A549 treated with AZD9567 at 1 μM for 4 hours (cell line): ENCODE data around the gene EXO5. TPM values are rescaled to one million over a fixed set of nuclear protein-coding genes. Genes with fewer than 3 reads are reported as not detected.

Experiments used
- total RNA-seq: library from RNA; stranded (reverse); fragments of 200-300 nt; extraction: Qiagen RNA extraction; gene quantifications from 5 replicates; pipeline ENCODE4 v1.2.3, GENCODE V29; 2022; ENCODE audit not compliant: insufficient read depth

The EXO5 gene, protein sequence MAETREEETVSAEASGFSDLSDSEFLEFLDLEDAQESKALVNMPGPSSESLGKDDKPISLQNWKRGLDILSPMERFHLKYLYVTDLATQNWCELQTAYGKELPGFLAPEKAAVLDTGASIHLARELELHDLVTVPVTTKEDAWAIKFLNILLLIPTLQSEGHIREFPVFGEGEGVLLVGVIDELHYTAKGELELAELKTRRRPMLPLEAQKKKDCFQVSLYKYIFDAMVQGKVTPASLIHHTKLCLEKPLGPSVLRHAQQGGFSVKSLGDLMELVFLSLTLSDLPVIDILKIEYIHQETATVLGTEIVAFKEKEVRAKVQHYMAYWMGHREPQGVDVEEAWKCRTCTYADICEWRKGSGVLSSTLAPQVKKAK
- 3.6 to 4.9 TPM (median 3.8 TPM) in 5 replicates for total RNA-seq

DNA sequence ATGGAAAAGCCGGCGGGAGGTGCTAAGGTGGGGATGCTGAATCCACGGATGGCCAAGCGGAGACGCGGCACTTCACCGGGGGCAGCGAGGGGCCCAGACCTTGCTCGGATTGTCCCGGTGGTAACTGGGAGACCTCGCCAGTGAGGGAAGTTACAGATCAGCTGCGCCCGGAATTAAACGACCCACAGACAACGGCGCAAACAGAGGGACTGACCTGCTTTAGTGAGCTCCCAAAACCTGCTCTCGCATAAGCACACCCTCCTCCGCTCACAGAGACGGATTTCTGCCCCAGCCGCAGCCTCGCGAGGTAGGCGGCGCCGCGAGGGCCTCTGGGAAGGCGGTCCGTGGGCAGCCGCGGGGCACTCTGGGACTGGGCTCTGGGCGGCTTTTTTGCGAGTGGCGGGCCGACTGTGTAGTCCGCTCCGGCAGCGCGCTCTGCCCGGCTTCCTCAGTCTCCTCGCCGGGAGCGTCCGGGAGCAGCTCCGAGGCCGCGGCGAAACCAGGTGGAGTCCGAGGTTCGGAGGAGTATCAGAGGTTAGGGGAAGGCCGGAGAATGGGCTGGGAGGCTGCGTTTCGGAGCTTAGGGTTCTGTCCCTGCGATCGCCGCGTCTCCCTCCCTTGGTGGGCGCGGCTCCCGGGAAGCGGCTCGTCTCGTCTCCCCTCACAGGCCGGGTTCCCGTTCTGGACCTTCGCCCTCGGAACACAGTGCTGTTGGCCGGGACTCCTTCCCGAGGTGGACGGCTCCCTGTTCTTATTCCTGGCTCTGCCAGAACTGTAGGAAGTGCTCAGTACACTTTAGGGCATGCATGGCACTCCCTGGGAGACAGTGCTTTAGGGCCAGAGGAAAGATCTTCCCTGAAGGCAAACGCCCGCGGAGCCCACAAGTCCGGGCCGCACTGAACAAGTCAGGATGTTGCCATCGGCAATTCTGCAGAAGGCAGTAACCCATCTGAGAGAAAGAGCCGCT is at the start of gene EXO5:
TSS of gene EXO5 (plus strand) at position 393 of the 967 bp plus-strand sequence. CDS start 5,778 bp downstream, outside the sequence.

DNA sequence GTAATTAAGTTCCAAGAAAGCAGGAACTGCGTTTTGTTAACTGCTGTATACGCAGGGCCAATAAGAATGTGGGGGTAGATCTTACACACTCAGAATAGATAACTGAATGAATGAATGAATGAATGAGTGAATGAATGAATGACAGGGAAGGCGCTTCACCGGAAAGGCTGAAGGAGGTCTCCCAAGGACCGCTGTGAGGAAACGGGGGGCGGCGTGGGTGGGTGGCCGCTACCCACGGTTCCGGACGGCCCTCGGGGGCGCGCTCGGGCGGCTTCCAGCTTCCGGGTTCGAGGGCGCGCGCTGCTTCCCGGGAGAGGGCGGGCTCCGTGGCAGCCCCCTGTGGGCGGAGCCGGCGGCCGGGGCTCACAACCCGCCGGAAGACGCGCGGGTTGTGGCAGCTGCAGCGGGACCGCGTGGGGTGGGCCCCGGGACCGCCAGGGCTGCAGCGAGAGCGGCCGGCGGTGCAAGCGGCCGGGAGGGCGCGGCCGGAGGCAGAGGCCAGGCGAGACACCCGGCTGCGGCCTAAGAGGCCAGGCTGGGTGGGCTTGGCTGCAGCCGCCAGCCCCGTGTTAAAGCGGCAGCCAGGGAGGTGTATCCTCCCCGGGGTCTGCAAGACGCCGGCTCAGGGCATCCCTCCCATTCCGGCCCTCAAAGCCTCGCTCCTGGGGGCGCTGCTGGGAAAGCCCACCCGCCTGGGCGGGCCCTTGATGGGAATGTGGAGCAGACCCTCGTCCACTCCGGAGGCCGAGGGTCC is 31.5 kb upstream of the EXO5 start, which contains the start of gene ZFP69:
TSS of gene ZFP69 (plus strand) at position 367 of the 754 bp plus-strand sequence. CDS start 2,072 bp downstream, outside the sequence.

DNA sequence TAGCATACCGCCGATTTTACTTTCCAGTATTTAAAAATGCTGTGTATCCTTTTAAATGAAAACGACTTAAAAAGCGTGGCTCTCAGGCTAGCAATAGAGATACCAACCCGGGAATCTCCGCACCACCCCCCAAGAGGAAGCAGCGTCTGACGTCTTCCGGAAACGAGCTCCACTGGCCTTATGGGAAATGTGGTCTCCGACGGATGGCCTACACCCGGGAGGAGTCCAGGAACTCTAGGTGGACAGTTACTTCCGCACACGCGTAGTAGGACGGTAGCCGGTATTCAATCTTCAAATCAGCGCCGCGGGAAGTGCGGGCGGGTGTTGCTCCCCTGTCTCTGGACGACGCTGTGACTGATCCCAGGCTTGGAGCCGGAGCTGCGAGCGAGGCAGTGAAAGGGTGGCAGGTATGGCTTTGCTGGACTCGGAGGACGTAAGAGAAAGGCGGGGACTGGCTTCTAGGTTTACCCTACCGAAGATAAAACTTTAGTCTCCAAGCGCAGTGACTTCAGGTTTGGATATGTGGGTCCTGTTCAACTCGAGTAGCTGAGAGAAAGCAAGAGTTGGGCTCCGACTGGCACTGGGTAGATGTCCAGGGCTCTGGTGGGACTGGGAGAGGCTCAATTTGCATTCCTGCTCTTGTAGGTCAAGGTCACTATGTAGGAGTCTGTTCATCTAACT is 23.0 kb downstream of the EXO5 start, which contains the start of gene ZNF684:
TSS of gene ZNF684 (plus strand) at position 257 of the 681 bp plus-strand sequence. CDS start 1,530 bp downstream, outside the sequence.

Other genes starting within 250 kb of the EXO5 start
- gene COL9A2, start 191.5 kb upstream of the EXO5 start, total RNA-seq, result 0.13 to 0.68 TPM (median 0.20 TPM) in 5 replicates
- gene SMAP2, start 135.0 kb upstream of the EXO5 start, total RNA-seq, result 9.2 to 19.3 TPM (median 9.4 TPM) in 5 replicates
- gene ZFP69B, start 58.3 kb upstream of the EXO5 start, total RNA-seq, result 1.3 to 2.1 TPM (median 1.5 TPM) in 5 replicates
- not detected in 5 replicates for gene ZFP69, start 31.5 kb upstream of the EXO5 start, total RNA-seq
- 2.0 to 3.8 TPM (median 2.5 TPM) in 5 replicates for gene ZNF684, start 22.9 kb downstream of the EXO5 start, total RNA-seq
- gene RIMS3, start 156.9 kb downstream of the EXO5 start, total RNA-seq, result 0.85 to 1.7 TPM (median 1.4 TPM) in 5 replicates
- 32.6 to 44.5 TPM (median 36.9 TPM) in 5 replicates for gene NFYC, start 182.9 kb downstream of the EXO5 start, total RNA-seq